Gastrocnemius medialis (tissue), 4 donors: ENCODE measurements around the gene RREB1. TPM values are rescaled to one million over a fixed set of nuclear protein-coding genes. Genes with fewer than 3 reads are reported as not detected.

Source experiments
- ATAC-seq, 2 donors: fragments of 150-250 bp; one replicate each; pipeline ENCODE4 v1.9.1; 2016
- DNase-seq, 2 donors: peaks; one replicate each; pipeline ENCODE4 v3.0.0-alpha.2; 2019
- H3K27ac ChIP-seq, 4 donors: fragments of 200-600 bp; sonication (generic); 1 replicate in 1 of 4; 2 replicates in 3 of 4; pipeline ENCODE4 v1.5.1; 2016 to 2018; ENCODE audit warnings: mild to moderate bottlenecking in 2 of 4, moderate library complexity in 1 of 4
- H3K27me3 ChIP-seq, 3 donors: fragments of 200-600 bp; sonication (generic) in 2 of 3; 1 replicate in 1 of 3; 2 replicates in 2 of 3; pipeline versions ENCODE4 v1.5.1 to v1.6.0; 2016 to 2019; ENCODE audit warnings: mild to moderate bottlenecking in 1 of 3, moderate library complexity in 1 of 3
- H3K36me3 ChIP-seq, 2 donors: fragments of 200-600 bp; sonication (generic) in 1 of 2; one replicate each; pipeline ENCODE4 v1.5.1; 2017 to 2018
- H3K4me1 ChIP-seq, 2 donors: fragments of 200-600 bp; sonication (generic) in 1 of 2; one replicate each; pipeline ENCODE4 v1.5.1; 2016 to 2017; ENCODE audit warnings: mild to moderate bottlenecking in 2 of 2
- H3K4me3 ChIP-seq, 4 donors: fragments of 200-600 bp; sonication (generic) in 3 of 4; 1 replicate in 1 of 4; 2 replicates in 3 of 4; pipeline ENCODE4 v1.5.1; 2016 to 2019; ENCODE audit warnings: mild to moderate bottlenecking in 2 of 4
- H3K9me3 ChIP-seq, 3 donors: fragments of 200-600 bp; sonication (generic) in 2 of 3; 1 replicate in 1 of 3; 2 replicates in 2 of 3; pipeline ENCODE4 v1.5.1; 2016 to 2019
- POLR2A ChIP-seq, 2 donors: fragments of 450-650 bp; IDR thresholded peaks; one replicate each; pipeline ENCODE4 v1.6.1; 2017; ENCODE audit warnings: antibody characterized with exemption in 2 of 2, mild to moderate bottlenecking in 2 of 2, moderate library complexity in 2 of 2
- in situ Hi-C, 4 donors: fragments of 200-750 bp; cut with MboI; loops; one replicate each; pipeline versions ENCODE4 v1.15.0 to v1.8.0; 2017; ENCODE audit warnings: low sequenced_read_pairs in 4 of 4
- intact Hi-C: fragments of 100-400 bp; cut with DNase I; formaldehyde crosslinking; loops from one replicate; pipeline ENCODE4 v1.15.1; 2023; ENCODE audit warnings: low total_unique reads
- total RNA-seq, 4 donors: library from RNA; depleted of rRNA; stranded (reverse); fragments of >200 nt; gene quantifications; one replicate each; pipeline versions ENCODE4 v1.1.0 to v1.2.3, GENCODE V29; 2016
- TF ChIP-seq, protein P1 (sequence below), 5 experiments: fragments of 450-650 bp in 3 of 5; fragments of 200-600 bp in 2 of 5; sonication (generic) in 2 of 5; IDR thresholded peaks in 4 of 5; conservative IDR thresholded peaks in 1 of 5; 1 replicate in 4 of 5; 2 replicates in 1 of 5; pipeline ENCODE4 v1.5.1; 2016 to 2019; ENCODE audit warnings: antibody characterized with exemption in 5 of 5, mild to moderate bottlenecking in 3 of 5, moderate library complexity in 3 of 5

RREB1 gene
- total RNA-seq, 4 donors from 2014 or later: 18.0 to 41.3 (median 39.2) TPM

DNA sequence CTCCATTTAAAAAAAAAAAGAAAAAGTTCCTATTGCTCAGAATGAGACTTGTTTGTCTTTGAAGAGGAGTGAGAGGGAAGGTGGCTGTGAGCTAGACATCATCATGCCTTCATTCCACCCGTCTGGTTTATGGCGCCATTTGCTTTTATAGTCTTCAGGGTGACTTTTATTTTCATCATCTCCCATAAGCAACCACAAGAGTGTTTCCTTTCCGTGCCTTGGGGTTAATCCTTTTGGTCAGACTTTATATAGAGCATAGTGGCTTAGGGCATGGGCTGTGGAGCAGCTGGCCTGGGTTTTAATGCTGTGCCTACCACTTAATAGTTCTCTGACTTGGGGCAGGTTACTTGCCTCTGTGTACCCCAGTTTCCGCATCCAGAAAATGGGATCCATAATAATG is 77.8 kb downstream of the RREB1 start:
- intact Hi-C loops: no loop called here
- H3K27ac ChIP-seq: no peak overlapping the region
- no peak for ATAC-seq
- H3K36me3 ChIP-seq: peaks cover 0 to 78% of the 10 kb centered on the region in 2 donors
- TF ChIP-seq, protein P1, sequence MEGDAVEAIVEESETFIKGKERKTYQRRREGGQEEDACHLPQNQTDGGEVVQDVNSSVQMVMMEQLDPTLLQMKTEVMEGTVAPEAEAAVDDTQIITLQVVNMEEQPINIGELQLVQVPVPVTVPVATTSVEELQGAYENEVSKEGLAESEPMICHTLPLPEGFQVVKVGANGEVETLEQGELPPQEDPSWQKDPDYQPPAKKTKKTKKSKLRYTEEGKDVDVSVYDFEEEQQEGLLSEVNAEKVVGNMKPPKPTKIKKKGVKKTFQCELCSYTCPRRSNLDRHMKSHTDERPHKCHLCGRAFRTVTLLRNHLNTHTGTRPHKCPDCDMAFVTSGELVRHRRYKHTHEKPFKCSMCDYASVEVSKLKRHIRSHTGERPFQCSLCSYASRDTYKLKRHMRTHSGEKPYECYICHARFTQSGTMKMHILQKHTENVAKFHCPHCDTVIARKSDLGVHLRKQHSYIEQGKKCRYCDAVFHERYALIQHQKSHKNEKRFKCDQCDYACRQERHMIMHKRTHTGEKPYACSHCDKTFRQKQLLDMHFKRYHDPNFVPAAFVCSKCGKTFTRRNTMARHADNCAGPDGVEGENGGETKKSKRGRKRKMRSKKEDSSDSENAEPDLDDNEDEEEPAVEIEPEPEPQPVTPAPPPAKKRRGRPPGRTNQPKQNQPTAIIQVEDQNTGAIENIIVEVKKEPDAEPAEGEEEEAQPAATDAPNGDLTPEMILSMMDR (IDR thresholded peaks at IDR 0.05 in 4 of 5, conservative IDR thresholded peaks at IDR 0.05 in 1 of 5): no peak
- no peak for TF ChIP-seq POLR2A (IDR thresholded peaks at IDR 0.05)
- no peaks in the 10 kb centered on the region for H3K27me3 ChIP-seq
- no peak for DNase-seq
- no peak overlapping the region for H3K4me3 ChIP-seq
- no peaks in the 10 kb centered on the region for H3K4me1 ChIP-seq
- in situ Hi-C loops: no loop called here
- H3K9me3 ChIP-seq: no peaks in the 10 kb centered on the region

DNA sequence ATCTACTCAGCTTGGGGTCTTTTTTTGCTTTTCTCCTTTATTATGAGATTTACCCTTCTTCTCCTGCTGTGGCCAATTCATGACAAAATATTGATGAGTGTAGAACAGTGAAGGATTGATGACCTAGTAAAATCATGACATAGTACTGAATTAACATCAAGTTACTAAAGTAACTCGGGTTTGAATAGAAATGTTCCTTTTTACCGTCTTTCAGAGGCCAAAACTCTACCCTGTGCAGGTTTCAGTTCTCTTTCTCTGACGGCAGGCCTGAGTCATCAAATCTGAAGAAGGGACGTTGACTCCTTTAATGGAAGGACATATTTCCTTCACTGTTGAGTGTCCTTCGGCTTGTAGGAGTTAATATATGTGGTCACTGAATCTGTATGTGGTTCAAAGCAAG is 80.7 kb downstream of the RREB1 start:
- in situ Hi-C loops: no loop called here
- Histone ChIP-seq H3K27me3 (no peaks in the 10 kb centered on the region), H3K9me3 (no peaks in the 10 kb centered on the region), H3K4me1 (no peaks in the 10 kb centered on the region), H3K36me3 (peaks cover 0 to 60% of the 10 kb centered on the region in 2 donors), H3K4me3 (no peak overlapping the region), H3K27ac (no peak overlapping the region)
- DNase-seq (no peak), ATAC-seq (peak in 1 of 2 donors; percentile 21)
- TF ChIP-seq, protein P1 (IDR thresholded peaks at IDR 0.05 in 4 of 5, conservative IDR thresholded peaks at IDR 0.05 in 1 of 5): no peak
- no peak for TF ChIP-seq POLR2A (IDR thresholded peaks at IDR 0.05)
- intact Hi-C loops: no loop called here

DNA sequence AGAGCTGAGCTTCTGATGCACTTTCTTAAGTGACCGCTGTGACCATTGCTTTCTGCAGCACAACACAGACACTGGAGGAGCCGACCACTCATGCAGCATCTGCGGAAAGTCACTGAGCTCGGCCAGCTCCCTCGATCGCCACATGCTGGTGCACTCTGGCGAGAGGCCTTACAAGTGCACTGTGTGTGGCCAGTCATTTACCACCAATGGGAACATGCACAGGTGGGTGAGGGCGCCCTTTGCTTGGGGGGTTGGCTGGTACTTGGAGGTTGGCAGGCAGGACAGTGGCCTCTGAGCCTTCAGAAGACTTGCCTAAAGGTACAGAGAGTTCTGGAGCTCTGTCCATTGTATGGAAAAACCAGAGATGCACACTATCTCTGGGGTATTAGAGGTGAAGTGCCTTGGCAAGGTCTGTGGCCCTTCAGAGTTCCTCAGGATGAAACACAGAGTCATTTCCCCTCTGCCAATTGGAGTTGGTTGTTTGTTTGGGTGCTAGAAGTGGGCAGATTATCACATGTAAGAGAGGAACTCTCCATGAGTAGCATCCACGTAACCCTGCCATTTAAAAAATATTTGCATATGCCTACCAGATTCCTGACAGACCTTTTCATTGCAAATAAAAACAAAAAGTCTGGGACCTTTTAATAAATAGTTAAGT is 81.5 kb downstream of the RREB1 start:
- in situ Hi-C loops (no loop called here), intact Hi-C loops (no loop called here)
- Histone ChIP-seq H3K36me3 (peaks cover 0 to 56% of the 10 kb centered on the region in 2 donors), H3K4me3 (no peak overlapping the region), H3K27ac (no peak overlapping the region), H3K27me3 (no peaks in the 10 kb centered on the region), H3K9me3 (no peaks in the 10 kb centered on the region), H3K4me1 (no peaks in the 10 kb centered on the region)
- TF ChIP-seq POLR2A (IDR thresholded peaks at IDR 0.05): no peak
- TF ChIP-seq, protein P1 (IDR thresholded peaks at IDR 0.05 in 4 of 5, conservative IDR thresholded peaks at IDR 0.05 in 1 of 5): no peak
- ATAC-seq: no peak
- no peak for DNase-seq

DNA sequence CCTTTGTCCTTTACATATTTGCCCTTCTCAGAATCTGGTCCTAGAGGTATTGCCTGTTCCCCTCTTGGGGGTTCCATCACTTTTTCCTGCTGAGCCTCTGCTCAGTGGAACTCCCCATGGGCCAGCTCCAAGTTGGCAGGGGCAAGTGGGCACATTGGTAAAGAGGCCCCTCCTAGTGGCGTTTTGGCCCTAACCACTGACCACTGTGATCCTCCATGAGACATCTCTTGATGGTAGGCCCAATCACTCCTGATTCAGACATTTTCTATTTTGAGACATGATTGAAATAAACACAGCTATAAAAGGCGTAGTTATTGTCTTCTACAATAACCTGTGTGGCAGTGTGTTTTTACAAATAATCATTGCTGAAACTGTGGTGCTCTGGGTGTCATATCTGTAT is 83.0 kb downstream of the RREB1 start:
- peaks cover 0 to 49% of the 10 kb centered on the region in 2 donors for H3K36me3 ChIP-seq
- no peak for TF ChIP-seq POLR2A (IDR thresholded peaks at IDR 0.05)
- TF ChIP-seq, protein P1 (IDR thresholded peaks at IDR 0.05 in 4 of 5, conservative IDR thresholded peaks at IDR 0.05 in 1 of 5): no peak
- no peaks in the 10 kb centered on the region for H3K27me3 ChIP-seq
- ATAC-seq (no peak), DNase-seq (no peak)
- no peak overlapping the region for H3K4me3 ChIP-seq
- in situ Hi-C loops: no loop called here
- no peaks in the 10 kb centered on the region for H3K9me3 ChIP-seq
- intact Hi-C loops: no loop called here
- H3K4me1 ChIP-seq: peaks cover 10 to 14% of the 10 kb centered on the region in 2 donors
- peak overlapping the region in 1 of 4 donors; percentile 5 for H3K27ac ChIP-seq

DNA sequence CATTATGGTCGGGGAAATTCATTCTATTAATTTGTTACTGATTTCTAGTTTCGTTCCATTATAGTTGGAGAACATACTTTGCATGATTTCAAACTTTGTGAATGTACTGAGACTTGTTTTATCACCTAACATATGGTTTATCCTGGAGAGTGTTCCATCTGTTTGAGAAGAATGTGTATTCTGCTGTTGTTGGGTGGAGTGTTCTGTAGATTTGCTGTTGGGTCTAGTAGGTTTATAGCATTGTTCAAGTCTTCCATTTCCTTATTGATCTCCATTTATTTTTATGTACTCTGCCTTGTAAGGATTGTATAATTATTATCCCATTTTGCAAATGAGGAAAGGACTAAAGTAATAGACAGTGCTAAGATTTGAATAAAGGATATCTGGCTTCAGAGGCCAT is 85.4 kb downstream of the RREB1 start:
- DNase-seq (no peak), ATAC-seq (no peak)
- Histone ChIP-seq H3K36me3 (peaks cover 0 to 31% of the 10 kb centered on the region in 2 donors), H3K27me3 (no peaks in the 10 kb centered on the region), H3K27ac (no peak overlapping the region), H3K4me3 (no peak overlapping the region), H3K9me3 (no peaks in the 10 kb centered on the region), H3K4me1 (peaks cover 29 to 31% of the 10 kb centered on the region in 2 donors)
- in situ Hi-C loops: no loop called here
- TF ChIP-seq, protein P1 (IDR thresholded peaks at IDR 0.05 in 4 of 5, conservative IDR thresholded peaks at IDR 0.05 in 1 of 5): no peak
- no peak for TF ChIP-seq POLR2A (IDR thresholded peaks at IDR 0.05)
- intact Hi-C loops: no loop called here
